ENCODE measurements around the gene ATF7IP. TPM values are rescaled to one million over a fixed set of nuclear protein-coding genes. Genes with fewer than 3 reads are reported as not detected.

ATF7IP gene
- total RNA-seq, 1 donor from 2014 or later = 212 TPM

DNA sequence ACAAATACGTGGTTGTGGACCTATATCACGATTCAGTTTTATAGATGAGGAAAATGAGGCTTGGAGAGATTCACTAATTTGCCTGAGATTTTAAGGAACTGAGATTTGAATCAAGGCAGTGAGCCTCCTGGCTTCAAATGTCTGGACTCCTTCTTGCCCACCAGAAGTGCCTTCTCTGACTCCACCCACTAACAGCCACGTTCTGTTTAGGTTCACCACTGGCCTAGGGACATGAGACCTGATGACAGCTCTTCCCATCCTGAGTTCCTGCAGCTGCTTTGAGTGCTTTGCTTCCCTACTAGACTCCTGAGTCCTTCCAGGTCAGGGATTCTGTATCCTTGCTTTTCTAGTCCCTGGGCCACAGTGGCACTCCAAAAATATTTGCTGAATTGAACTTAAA, 145.1 kb downstream of the ATF7IP start:
- TF ChIP-seq, protein P1, sequence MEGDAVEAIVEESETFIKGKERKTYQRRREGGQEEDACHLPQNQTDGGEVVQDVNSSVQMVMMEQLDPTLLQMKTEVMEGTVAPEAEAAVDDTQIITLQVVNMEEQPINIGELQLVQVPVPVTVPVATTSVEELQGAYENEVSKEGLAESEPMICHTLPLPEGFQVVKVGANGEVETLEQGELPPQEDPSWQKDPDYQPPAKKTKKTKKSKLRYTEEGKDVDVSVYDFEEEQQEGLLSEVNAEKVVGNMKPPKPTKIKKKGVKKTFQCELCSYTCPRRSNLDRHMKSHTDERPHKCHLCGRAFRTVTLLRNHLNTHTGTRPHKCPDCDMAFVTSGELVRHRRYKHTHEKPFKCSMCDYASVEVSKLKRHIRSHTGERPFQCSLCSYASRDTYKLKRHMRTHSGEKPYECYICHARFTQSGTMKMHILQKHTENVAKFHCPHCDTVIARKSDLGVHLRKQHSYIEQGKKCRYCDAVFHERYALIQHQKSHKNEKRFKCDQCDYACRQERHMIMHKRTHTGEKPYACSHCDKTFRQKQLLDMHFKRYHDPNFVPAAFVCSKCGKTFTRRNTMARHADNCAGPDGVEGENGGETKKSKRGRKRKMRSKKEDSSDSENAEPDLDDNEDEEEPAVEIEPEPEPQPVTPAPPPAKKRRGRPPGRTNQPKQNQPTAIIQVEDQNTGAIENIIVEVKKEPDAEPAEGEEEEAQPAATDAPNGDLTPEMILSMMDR (conservative IDR thresholded peaks at IDR 0.05) = no peak
- Mint-ChIP-seq H3K36me3 (ENCODE audit: low read depth) (peaks cover 10% of the 10 kb centered on the region), H3K4me1 (no peaks in the 10 kb centered on the region)

DNA sequence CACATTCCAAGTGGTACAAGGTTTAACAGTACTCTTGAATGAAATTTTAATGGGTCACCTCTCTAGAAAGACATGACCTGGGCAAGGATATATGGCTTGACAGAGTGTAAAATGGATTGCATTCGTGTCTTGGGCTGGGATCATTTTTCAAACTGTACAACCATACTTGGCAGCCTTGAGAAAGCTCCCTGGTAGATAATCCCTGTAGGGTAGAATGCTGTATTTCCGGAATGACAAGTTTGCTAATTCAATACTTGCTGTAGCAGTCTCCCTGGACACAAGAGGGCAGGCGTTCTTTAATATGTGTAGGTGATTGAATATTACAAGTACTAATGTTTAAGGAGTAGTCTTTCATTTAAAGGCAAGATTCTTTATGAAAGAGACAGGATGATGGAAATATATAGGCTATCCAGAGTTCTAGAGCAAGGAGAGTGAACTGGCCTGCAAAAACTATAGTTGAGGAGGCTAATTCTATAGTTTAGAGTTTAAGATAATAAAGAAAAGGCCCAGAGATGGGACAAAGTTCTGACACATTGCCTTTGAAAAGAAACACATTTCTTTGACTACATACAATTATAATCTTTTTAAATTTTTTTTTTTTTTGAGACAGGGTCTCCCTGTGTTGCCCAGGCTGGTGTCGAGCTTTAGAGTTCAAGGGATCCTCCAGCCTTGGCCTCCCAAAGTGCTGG, 148.8 kb downstream of the ATF7IP start:
- Mint-ChIP-seq H3K9me3 (peaks cover 3% of the 10 kb centered on the region), H3K36me3 (ENCODE audit: low read depth) (peaks cover 9% of the 10 kb centered on the region)
- no peak for DNase-seq (ENCODE audit: low read depth, low spot score)

More for the DNA sequence above, 145.1 kb downstream of the ATF7IP start:
- Mint-ChIP-seq H3K4me3 (no peak overlapping the region), H3K27me3 (ENCODE audit: low read depth) (no peaks in the 10 kb centered on the region), H3K27ac (ENCODE audit: unreplicated experiment) (no peak overlapping the region), H3K9me3 (peaks cover 3% of the 10 kb centered on the region)
- no peak for DNase-seq (ENCODE audit: low read depth, low spot score)

DNA sequence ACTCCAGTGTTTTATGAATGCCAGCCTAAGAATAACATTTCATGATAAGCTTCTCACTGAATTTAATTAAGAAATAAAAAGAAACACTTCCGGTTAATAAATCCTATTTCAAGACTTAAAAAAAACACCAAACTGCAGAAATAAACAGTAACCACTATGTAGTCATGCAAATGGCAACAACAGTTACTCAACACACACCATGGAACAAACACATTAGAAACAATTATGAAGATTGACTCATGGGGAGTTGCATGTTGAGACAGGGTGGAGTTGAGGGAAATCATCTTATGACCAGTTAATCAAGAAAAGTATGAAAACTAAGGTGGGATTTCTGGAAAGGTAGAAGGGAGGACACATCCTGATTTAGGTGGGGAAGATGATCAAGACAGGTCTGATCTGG, 149.5 kb downstream of the ATF7IP start:
- H3K4me3 Mint-ChIP-seq = no peak overlapping the region
- H3K27ac Mint-ChIP-seq (ENCODE audit: unreplicated experiment) = peak overlapping the region; percentile 66
- H3K27me3 Mint-ChIP-seq (ENCODE audit: low read depth) = no peaks in the 10 kb centered on the region
- peaks cover 9% of the 10 kb centered on the region for H3K36me3 Mint-ChIP-seq (ENCODE audit: low read depth)
- no peak for DNase-seq (ENCODE audit: low read depth, low spot score)
- TF ChIP-seq, protein P1 (conservative IDR thresholded peaks at IDR 0.05) = no peak
- peaks cover 3% of the 10 kb centered on the region for H3K9me3 Mint-ChIP-seq
- H3K4me1 Mint-ChIP-seq = peaks cover 4% of the 10 kb centered on the region

More for the DNA sequence above, 148.8 kb downstream of the ATF7IP start:
- Mint-ChIP-seq H3K27me3 (ENCODE audit: low read depth) (no peaks in the 10 kb centered on the region), H3K4me1 (peaks cover 4% of the 10 kb centered on the region), H3K4me3 (no peak overlapping the region), H3K27ac (ENCODE audit: unreplicated experiment) (no peak overlapping the region)
- TF ChIP-seq, protein P1 (conservative IDR thresholded peaks at IDR 0.05) = peak; percentile 85

DNA sequence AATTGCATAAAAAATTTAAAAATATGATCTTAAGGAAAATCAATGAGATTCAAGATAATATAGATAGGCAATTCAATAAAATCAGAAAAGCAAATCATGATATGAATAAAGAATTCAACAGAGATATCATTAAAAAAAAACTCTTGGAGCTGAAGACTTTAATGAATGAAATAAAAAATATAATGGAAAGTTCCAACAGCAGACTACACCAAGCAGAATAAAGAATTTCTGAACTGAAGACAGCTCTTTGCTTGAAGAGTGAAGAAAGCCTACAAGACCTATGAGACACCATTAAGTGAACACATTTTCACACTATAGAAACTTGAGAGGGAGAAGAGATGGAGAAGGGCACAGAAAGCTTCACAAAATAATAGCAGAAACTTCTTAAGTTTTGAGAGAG, 156.3 kb downstream of the ATF7IP start:
- peaks cover 25% of the 10 kb centered on the region for H3K9me3 Mint-ChIP-seq
- peaks cover 4% of the 10 kb centered on the region for H3K4me1 Mint-ChIP-seq

DNA sequence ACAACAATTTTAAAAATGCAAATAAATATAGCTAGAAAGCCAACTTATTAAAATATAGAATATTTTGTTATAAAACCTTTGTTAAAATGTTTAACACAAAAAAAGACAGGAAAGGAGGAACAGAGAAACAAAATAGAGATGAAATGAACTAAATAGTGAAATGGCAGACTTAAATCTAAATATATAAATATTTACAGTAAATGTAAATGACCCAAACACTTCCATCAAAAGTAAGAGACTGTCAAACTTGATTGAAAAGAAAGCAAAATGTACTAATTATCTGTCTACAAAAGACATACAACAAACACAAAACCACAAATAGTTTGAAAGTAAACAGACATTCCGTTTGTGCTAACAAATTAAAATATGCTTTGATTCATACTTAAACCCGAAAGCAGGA, 160.5 kb downstream of the ATF7IP start:
- Mint-ChIP-seq H3K27ac (ENCODE audit: unreplicated experiment) (no peak overlapping the region), H3K9me3 (peaks cover 24% of the 10 kb centered on the region), H3K36me3 (ENCODE audit: low read depth) (peaks cover 26% of the 10 kb centered on the region), H3K27me3 (ENCODE audit: low read depth) (no peaks in the 10 kb centered on the region), H3K4me1 (no peaks in the 10 kb centered on the region), H3K4me3 (no peak overlapping the region)
- TF ChIP-seq, protein P1 (conservative IDR thresholded peaks at IDR 0.05) = no peak
- DNase-seq (ENCODE audit: low read depth, low spot score) = no peak

More for the DNA sequence above, 156.3 kb downstream of the ATF7IP start:
- Mint-ChIP-seq H3K27ac (ENCODE audit: unreplicated experiment) (no peak overlapping the region), H3K4me3 (no peak overlapping the region), H3K36me3 (ENCODE audit: low read depth) (peaks cover 27% of the 10 kb centered on the region), H3K27me3 (ENCODE audit: low read depth) (no peaks in the 10 kb centered on the region)
- no peak for DNase-seq (ENCODE audit: low read depth, low spot score)
- TF ChIP-seq, protein P1 (conservative IDR thresholded peaks at IDR 0.05) = no peak
